HG02840 (cell line): ENCODE results near the gene MINK1.
A peak's percentile ranks its signal among the peaks of the same experiment; 100 is the strongest.

ENCODE experiments used
- ATAC-seq: cut with Tn5 transposase; IDR thresholded peaks from one replicate; pipeline ENCODE4 v1.9.1; 2021; ENCODE audit warnings: mild to moderate bottlenecking, moderate library complexity, moderate number of reproducible peaks; ENCODE audit not compliant: unreplicated experiment, low FRiP score

The MINK1 gene

GRCh38 chr17:4833178-4833940 lies at the start of gene MINK1:
TSS of gene MINK1 (plus strand) at chr17:4833340. CDS start at chr17:4833584, 244 bp downstream.
- ATAC-seq: peak; percentile 86

GRCh38 chr17:4785311-4786105 lies 47.6 kb upstream of the MINK1 start:
- ATAC-seq: no peak

GRCh38 chr17:4786106-4786511 lies 47.0 kb upstream of the MINK1 start, which contains the start of gene VMO1:
TSS of gene VMO1 (minus strand) at chr17:4786364. CDS start at chr17:4786352, 12 bp downstream.
- no peak for ATAC-seq

GRCh38 chr17:4786516-4786915 lies 46.6 kb upstream of the MINK1 start:
- ATAC-seq: no peak

- ATAC-seq: no peak
Observed at GRCh38 chr17:4788159-4788806, 44.9 kb upstream of the MINK1 start.

GRCh38 chr17:4788807-4789700 lies 44.1 kb upstream of the MINK1 start, which contains the start of gene GLTPD2:
TSS of gene GLTPD2 (plus strand) at chr17:4788964. CDS start at chr17:4789012, 48 bp downstream.
- ATAC-seq: no peak

GRCh38 chr17:4789701-4789950 lies 43.5 kb upstream of the MINK1 start:
- peak; percentile 30 for ATAC-seq

- ATAC-seq: peak; percentile 62
Observed at GRCh38 chr17:4789951-4790704, 43.0 kb upstream of the MINK1 start.

GRCh38 chr17:4790705-4791088 lies 42.4 kb upstream of the MINK1 start:
- ATAC-seq: no peak

GRCh38 chr17:4795168-4795567 lies 38.0 kb upstream of the MINK1 start:
- ATAC-seq: no peak

GRCh38 chr17:4796552-4796920 lies 36.6 kb upstream of the MINK1 start:
- no peak for ATAC-seq

- ATAC-seq: no peak
Observed at GRCh38 chr17:4800462-4801196, 32.5 kb upstream of the MINK1 start.

- ATAC-seq: no peak
Observed at GRCh38 chr17:4802228-4802627, 30.9 kb upstream of the MINK1 start, which contains the start of gene C17orf114. TSS of gene C17orf114 (minus strand) at chr17:4802328.

- no peak for ATAC-seq
Observed at GRCh38 chr17:4806456-4806776, 26.7 kb upstream of the MINK1 start.

- peak; percentile 83 for ATAC-seq
Observed at GRCh38 chr17:4806777-4807604, 26.1 kb upstream of the MINK1 start, which contains the start of gene PLD2. TSS of gene PLD2 (plus strand) at chr17:4807152. CDS start at chr17:4807773, 621 bp downstream.

GRCh38 chr17:4807605-4808377 lies 25.3 kb upstream of the MINK1 start:
- no peak for ATAC-seq

GRCh38 chr17:4808378-4808767 lies 24.8 kb upstream of the MINK1 start:
- no peak for ATAC-seq
